Measurements from ENCODE around the gene SMYD4. TPM values are rescaled to one million over a fixed set of nuclear protein-coding genes. Genes with fewer than 3 reads are reported as not detected.

Gene SMYD4
- total and polyA plus RNA-seq, 2 donors (not counting 1 experiment from before 2014, with no cell fraction given) = 11.9 to 37.5 TPM

DNA sequence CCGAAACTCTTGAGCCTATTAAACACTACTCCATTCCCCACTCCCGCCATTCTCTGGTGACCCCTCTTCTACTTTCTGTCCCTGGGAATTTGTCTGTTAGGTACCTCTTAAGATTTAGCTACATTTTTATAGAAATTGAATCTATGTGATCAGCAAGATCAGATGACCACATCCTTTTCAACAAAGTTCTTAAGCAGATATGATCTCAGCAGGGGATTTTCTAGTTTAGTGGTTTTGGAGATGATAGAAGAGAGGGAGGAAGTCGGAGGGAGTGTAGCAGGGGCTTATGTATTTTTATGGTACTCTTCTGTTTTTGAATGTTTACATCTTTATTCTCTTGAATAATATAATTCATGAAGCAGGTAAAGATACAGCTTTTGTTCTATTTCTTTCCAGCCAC is 40.9 kb upstream of the SMYD4 start:
- intact Hi-C loops (cut with micrococcal nuclease) = no loop called here

DNA sequence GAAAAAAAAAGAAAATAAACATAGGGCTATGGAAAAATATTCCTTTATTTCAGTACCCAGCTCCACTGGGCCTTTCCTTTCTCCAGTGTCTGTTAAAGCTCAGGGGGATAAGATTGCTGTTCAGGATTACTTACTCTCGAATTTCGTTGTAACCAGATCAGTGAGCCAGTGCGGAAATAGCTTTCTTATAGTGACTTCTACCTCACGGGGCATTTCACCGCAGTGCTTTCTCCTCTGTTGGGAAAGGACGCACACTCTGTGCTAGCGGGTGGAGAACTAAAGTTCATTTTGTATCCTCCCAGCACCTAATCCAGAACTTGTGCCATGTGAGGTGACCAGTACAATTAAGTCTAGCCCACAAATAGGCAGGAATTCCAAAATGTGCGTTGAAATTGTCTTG is 38.4 kb upstream of the SMYD4 start:
- H3K4me1 Mint-ChIP-seq = no peaks in the 10 kb centered on the region
- TF ChIP-seq, protein P1, sequence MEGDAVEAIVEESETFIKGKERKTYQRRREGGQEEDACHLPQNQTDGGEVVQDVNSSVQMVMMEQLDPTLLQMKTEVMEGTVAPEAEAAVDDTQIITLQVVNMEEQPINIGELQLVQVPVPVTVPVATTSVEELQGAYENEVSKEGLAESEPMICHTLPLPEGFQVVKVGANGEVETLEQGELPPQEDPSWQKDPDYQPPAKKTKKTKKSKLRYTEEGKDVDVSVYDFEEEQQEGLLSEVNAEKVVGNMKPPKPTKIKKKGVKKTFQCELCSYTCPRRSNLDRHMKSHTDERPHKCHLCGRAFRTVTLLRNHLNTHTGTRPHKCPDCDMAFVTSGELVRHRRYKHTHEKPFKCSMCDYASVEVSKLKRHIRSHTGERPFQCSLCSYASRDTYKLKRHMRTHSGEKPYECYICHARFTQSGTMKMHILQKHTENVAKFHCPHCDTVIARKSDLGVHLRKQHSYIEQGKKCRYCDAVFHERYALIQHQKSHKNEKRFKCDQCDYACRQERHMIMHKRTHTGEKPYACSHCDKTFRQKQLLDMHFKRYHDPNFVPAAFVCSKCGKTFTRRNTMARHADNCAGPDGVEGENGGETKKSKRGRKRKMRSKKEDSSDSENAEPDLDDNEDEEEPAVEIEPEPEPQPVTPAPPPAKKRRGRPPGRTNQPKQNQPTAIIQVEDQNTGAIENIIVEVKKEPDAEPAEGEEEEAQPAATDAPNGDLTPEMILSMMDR (IDR thresholded peaks at IDR 0.05) = no peak
- no peak for TF ChIP-seq EZH2 (IDR thresholded peaks at IDR 0.05; ENCODE audit: borderline replicate concordance, insufficient read depth, low read depth, low read length, poor library complexity, severe bottlenecking)
- Histone ChIP-seq H3K36me3 (replicated peaks in 1 of 2; ENCODE audit: control extremely low read depth in 1 of 2, control insufficient read depth in 1 of 2, extremely low read depth in 1 of 2, insufficient read depth in 2 of 2, low read length in 1 of 2) (peaks cover 0 to 10% of the 10 kb centered on the region in 2 experiments), H3K79me2 (ENCODE audit: control insufficient read depth, insufficient read depth, low read length) (peaks cover 11% of the 10 kb centered on the region), H3K4me3 (ENCODE audit: control extremely low read depth in 1 of 5, extremely low read depth in 1 of 5, insufficient read depth in 1 of 5, low read depth in 2 of 5, low read length in 4 of 5) (no peak overlapping the region), H2AFZ (ENCODE audit: insufficient read depth, low read depth, low read length, poor library complexity, severe bottlenecking) (no peak overlapping the region), H3K4me2 (replicated peaks; ENCODE audit: low read depth, low read length, poor library complexity, severe bottlenecking) (no peak overlapping the region), H3K9me3 (ENCODE audit: control extremely low read depth in 1 of 3, control insufficient read depth in 2 of 3, insufficient read depth in 1 of 3, low read length in 2 of 3) (no peaks in the 10 kb centered on the region), H3K9ac (ENCODE audit: low read length) (no peak overlapping the region), H3K4me1 (ENCODE audit: control insufficient read depth in 2 of 2, insufficient read depth in 2 of 2, low read length in 2 of 2) (no peaks in the 10 kb centered on the region), H3K27me3 (replicated peaks in 1 of 4; ENCODE audit: control extremely low read depth in 1 of 4, control insufficient read depth in 3 of 4, insufficient read depth in 4 of 4, low read length in 3 of 4) (no peaks in the 10 kb centered on the region), H3K27ac (ENCODE audit: low read length in 2 of 2) (no peak overlapping the region), H4K20me1 (ENCODE audit: control insufficient read depth, insufficient read depth, low read length, poor library complexity, severe bottlenecking) (no peaks in the 10 kb centered on the region)
- intact Hi-C loops (cut with micrococcal nuclease) = no loop called here
- CTCF ChIA-PET = interaction anchor here (0.7 to 1.6 kb wide), 5 partner anchors 84 to 476 kb away, joined by 3 to 5 read pairs (median 4); no protein-coding TSS in a partner anchor
- no peaks in the 10 kb centered on the region for H3K27me3 Mint-ChIP-seq
- WGBS (ENCODE audit: insufficient coverage) = 93% methylated on average over 7 of the region's 8 CpGs
- POLR2A ChIA-PET = no interaction called here
- H3K27ac Mint-ChIP-seq = no peak overlapping the region
- no peaks in the 10 kb centered on the region for H3K9me3 Mint-ChIP-seq (ENCODE audit: insufficient read depth)
- ATAC-seq (ENCODE audit: low read depth) (no peak), DNase-seq (no peak)
- no peak overlapping the region for H3K4me3 Mint-ChIP-seq

More for the DNA sequence above, 40.9 kb upstream of the SMYD4 start:
- Histone ChIP-seq H4K20me1 (ENCODE audit: control insufficient read depth, insufficient read depth, low read length, poor library complexity, severe bottlenecking) (no peaks in the 10 kb centered on the region), H3K27ac (ENCODE audit: low read length in 2 of 2) (no peak overlapping the region), H3K9me3 (ENCODE audit: control extremely low read depth in 1 of 3, control insufficient read depth in 2 of 3, insufficient read depth in 1 of 3, low read length in 2 of 3) (no peaks in the 10 kb centered on the region), H3K27me3 (replicated peaks in 1 of 4; ENCODE audit: control extremely low read depth in 1 of 4, control insufficient read depth in 3 of 4, insufficient read depth in 4 of 4, low read length in 3 of 4) (no peaks in the 10 kb centered on the region), H3K4me1 (ENCODE audit: control insufficient read depth in 2 of 2, insufficient read depth in 2 of 2, low read length in 2 of 2) (no peaks in the 10 kb centered on the region), H2AFZ (ENCODE audit: insufficient read depth, low read depth, low read length, poor library complexity, severe bottlenecking) (no peak overlapping the region), H3K4me2 (replicated peaks; ENCODE audit: low read depth, low read length, poor library complexity, severe bottlenecking) (no peak overlapping the region), H3K79me2 (ENCODE audit: control insufficient read depth, insufficient read depth, low read length) (peaks cover 11% of the 10 kb centered on the region), H3K36me3 (replicated peaks in 1 of 2; ENCODE audit: control extremely low read depth in 1 of 2, control insufficient read depth in 1 of 2, extremely low read depth in 1 of 2, insufficient read depth in 2 of 2, low read length in 1 of 2) (peaks cover 0 to 28% of the 10 kb centered on the region in 2 experiments), H3K9ac (ENCODE audit: low read length) (no peak overlapping the region), H3K4me3 (ENCODE audit: control extremely low read depth in 1 of 5, extremely low read depth in 1 of 5, insufficient read depth in 1 of 5, low read depth in 2 of 5, low read length in 4 of 5) (no peak overlapping the region)
- ATAC-seq (ENCODE audit: low read depth) (no peak), DNase-seq (no peak)
- no peak for TF ChIP-seq EZH2 (IDR thresholded peaks at IDR 0.05; ENCODE audit: borderline replicate concordance, insufficient read depth, low read depth, low read length, poor library complexity, severe bottlenecking)
- TF ChIP-seq, protein P1 (IDR thresholded peaks at IDR 0.05) = no peak
- no peaks in the 10 kb centered on the region for H3K27me3 Mint-ChIP-seq
- no peaks in the 10 kb centered on the region for H3K9me3 Mint-ChIP-seq (ENCODE audit: insufficient read depth)
- no peaks in the 10 kb centered on the region for H3K4me1 Mint-ChIP-seq
- 20% methylated on average over 1 of the region's 3 CpGs for WGBS (ENCODE audit: insufficient coverage)
- ChIA-PET CTCF (interaction anchor here (1.0 to 1.5 kb wide), 2 partner anchors 149 to 201 kb away, joined by 3 to 4 read pairs; no protein-coding TSS in a partner anchor), POLR2A (no interaction called here)
- no peak overlapping the region for H3K4me3 Mint-ChIP-seq
- no peak overlapping the region for H3K27ac Mint-ChIP-seq

Measured in B cell (primary cell).